ENCODE results near the gene TRAF2. TPM values are rescaled to one million over a fixed set of nuclear protein-coding genes. Genes with fewer than 3 reads are reported as not detected.

Gene TRAF2
- total RNA-seq, 8 experiments from 2014 or later: 6.8 to 18.4 (median 10.0) TPM

DNA sequence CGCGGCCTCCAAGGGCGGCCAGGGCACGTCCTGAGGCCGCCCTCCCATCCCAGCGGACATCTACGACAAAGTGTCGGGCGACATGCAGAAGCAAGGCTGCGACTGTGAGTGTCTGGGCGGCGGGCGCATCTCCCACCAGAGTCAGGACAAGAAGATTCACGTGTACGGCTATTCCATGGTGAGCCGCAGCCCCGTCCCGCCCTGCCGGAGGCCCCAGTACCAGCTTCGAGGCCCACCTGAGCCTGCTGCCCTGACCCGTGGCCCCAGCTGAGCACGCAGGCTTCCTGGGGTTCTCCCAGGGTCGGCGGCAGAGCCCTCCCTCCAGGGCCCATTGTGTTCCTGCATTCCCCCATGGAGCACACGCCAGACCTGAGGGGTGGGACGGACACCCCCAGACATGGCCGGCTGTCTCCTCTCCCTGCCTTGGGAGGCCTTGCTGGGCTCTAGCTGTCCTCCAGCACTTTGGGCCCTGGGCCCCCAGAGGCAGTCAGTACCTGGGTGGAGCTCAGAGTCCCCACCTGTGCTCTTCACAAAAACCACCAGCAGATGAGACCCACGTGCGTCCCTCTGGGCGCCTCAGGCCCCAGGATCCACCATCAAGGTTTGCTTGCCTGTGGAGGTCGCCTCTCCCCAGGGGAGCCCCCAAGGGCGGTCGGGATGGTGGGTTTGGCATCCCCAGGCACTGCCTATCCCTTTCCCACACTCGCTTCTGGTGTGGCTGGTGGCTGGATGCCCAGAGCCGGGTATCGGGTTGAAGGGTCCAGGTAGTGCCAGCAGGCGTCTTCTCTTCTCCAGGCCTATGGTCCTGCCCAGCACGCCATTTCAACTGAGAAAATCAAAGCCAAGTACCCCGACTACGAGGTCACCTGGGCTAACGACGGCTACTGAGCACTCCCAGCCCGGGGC is 36.1 kb upstream of the TRAF2 start:
- peaks cover 17 to 21% of the 10 kb centered on the region in 2 donors for H3K4me1 ChIP-seq (replicated peaks in 1 of 2)
- in situ Hi-C loops (cut with MboI; ENCODE audit: low pct_unique_long_range_greater_than_20kb in 2 of 9, low sequenced_read_pairs in 9 of 9, unreplicated experiment in 9 of 9): no loop called here
- H3K27ac ChIP-seq: peak overlapping the region; percentile 94 to 95
- peak overlapping the region; percentile 55 to 94 (median 72) for H3K4me3 ChIP-seq
- ATAC-seq (replicated peaks in 6 of 8): no peak
- 27 to 83% (median 58%) methylated on average over 6 to 9 of the region's 43 CpGs; no CpG with 5 or more reads in 5 of the 10 experiments for WGBS, 10 experiments

DNA sequence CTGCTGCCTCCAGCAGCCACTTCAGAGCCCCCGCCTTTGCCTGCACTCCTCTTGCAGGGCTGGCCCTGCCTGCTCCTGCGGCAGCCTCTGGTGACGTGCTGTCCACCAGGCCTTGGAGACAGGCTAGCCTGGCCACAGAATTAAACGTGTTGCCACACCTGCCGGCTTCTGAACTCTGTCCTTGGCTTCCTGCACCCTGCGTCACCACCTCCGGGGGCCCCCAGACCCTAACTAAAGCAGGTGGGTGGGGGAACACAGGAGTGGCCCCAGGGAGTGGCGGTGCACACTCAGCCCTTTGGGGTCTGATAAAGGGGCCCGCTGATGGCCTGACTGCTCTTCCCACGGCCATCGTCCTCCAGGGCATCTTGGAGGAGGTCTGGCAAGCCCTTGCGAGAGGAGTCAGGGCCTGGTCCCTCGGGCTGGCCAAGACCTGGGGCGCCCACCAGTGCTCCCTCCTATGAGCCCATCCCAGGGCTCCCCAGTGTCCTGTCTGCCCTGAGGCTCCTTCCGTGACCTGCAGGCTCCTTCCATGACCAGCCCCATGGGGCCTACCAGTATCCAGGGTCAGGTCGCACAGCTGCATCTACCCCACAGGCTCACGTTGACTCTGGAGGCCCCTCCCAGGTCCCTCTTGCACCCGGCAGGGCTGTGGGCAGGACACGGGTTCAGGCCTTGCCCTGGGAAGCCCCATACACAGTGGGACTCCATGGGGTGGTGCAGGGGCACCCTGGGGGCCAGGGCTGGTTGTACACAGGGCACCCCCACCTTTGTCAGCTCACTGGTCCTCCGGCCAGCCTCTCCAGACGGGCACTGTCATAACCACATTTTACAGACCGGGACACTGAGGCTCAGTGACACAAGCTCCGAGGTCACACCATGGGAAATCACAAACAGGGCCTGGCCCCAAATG is 35.2 kb upstream of the TRAF2 start:
- peak overlapping the region in 2 of 5 donors; percentile 72 to 94 for H3K4me3 ChIP-seq
- in situ Hi-C loops (cut with MboI; ENCODE audit: low pct_unique_long_range_greater_than_20kb in 2 of 9, low sequenced_read_pairs in 9 of 9, unreplicated experiment in 9 of 9): no loop called here
- no peak for ATAC-seq (replicated peaks in 6 of 8)
- H3K27ac ChIP-seq: peak overlapping the region in 1 of 2 donors; percentile 13
- peaks cover 17 to 19% of the 10 kb centered on the region in 2 donors for H3K4me1 ChIP-seq (replicated peaks in 1 of 2)
- 80 to 100% (median 93%) methylated on average over 1 to 8 of the region's 23 CpGs; no CpG with 5 or more reads in 5 of the 10 experiments for WGBS, 10 experiments

DNA sequence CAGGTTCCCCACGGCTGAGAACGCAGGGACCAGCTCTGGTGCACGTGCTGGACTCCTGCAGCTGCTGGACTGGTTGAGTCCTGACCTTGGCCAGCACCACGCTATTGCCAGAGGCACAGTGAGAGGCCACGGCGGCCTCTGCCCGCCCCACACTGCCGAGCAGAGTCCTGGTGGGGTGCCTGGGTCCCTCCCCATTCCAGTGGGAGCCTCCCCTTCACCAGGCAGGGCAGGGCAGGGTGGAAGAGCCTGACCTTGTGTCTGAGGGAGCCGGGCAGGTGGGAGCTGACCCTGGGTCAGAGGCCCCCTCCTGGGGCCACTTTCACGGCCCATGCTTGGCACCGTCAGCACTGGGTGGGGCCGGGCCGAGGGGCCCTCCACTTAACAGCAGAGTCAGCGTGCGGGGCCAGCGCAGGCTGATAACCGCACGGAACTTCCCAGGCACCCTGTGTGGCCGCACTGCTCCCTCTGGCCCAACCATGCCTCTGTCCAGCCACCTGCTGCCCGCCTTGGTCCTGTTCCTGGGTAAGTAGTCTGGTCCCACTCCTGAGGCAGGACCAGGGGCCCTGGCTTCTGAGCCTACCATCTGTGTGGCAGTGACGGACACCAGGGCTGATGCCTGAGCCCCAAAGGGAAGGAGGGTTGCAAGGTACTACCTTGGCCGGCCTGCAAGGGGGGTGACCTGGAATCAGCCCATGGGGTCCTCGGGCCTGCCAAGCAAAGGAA is 34.2 kb upstream of the TRAF2 start, which contains the start of gene MAMDC4:
MAMDC4 (plus strand) TSS at position 406 of the 723 bp plus-strand sequence; CDS start at position 477, 71 bp downstream.
- peaks cover 10 to 12% of the 10 kb centered on the region in 2 donors for H3K4me1 ChIP-seq (replicated peaks in 1 of 2)
- no peak for ATAC-seq (replicated peaks in 6 of 8)
- in situ Hi-C loops (cut with MboI; ENCODE audit: low pct_unique_long_range_greater_than_20kb in 2 of 9, low sequenced_read_pairs in 9 of 9, unreplicated experiment in 9 of 9): no loop called here
- 86 to 100% (median 100%) methylated on average over 1 to 4 of the region's 23 CpGs; no CpG with 5 or more reads in 7 of the 10 experiments for WGBS, 10 experiments
- H3K4me3 ChIP-seq: no peak within 1 kb of the TSS
- no peak within 1 kb of the TSS for H3K27ac ChIP-seq

DNA sequence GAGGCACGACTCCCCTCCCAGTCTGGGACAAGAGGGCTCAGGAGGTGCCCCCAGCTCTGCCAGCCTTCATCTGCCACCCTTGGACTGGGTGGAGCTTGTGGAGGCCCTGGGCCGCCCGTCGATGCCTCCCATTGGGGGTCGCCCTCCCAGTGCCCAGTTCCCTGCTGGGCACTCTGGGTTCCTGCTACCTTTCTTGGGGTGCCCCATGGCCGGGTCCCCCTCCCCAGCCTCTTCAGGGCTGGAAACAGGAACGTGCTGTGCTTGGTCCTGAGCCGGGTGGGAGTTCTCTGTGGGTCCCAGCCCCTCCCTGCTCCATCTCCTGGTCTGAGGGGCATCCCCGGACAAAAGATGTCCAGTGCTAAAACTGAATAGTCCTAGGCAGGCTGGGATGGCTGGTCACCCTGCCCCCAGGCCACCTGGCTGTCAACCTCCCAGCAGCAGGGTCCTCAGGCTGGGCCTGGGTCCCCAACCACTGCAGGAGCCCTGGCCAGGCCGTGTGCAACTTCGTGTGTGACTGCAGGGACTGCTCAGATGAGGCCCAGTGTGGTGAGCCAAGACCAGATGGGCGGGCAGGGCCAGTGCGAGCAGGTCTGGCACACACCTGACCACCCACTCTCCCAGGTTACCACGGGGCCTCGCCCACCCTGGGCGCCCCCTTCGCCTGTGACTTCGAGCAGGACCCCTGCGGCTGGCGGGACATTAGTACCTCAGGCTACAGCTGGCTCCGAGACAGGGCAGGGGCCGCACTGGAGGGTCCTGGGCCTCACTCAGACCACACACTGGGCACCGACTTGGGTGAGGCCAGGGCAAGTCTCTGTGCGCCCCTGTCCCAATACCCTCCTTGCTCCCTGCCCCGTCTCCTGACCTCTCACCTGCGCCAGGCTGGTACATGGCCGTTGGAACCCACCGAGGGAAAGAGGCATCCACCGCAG is 33.4 kb upstream of the TRAF2 start:
- WGBS, 10 experiments: 73 to 100% (median 90%) methylated on average over 1 to 10 of the region's 29 CpGs; no CpG with 5 or more reads in 2 of the 10 experiments
- peaks cover 10 to 12% of the 10 kb centered on the region in 2 donors for H3K4me1 ChIP-seq (replicated peaks in 1 of 2)
- in situ Hi-C loops (cut with MboI; ENCODE audit: low pct_unique_long_range_greater_than_20kb in 2 of 9, low sequenced_read_pairs in 9 of 9, unreplicated experiment in 9 of 9): no loop called here
- H3K4me3 ChIP-seq: no peak overlapping the region
- ATAC-seq (replicated peaks in 6 of 8): no peak
- H3K27ac ChIP-seq: no peak overlapping the region

DNA sequence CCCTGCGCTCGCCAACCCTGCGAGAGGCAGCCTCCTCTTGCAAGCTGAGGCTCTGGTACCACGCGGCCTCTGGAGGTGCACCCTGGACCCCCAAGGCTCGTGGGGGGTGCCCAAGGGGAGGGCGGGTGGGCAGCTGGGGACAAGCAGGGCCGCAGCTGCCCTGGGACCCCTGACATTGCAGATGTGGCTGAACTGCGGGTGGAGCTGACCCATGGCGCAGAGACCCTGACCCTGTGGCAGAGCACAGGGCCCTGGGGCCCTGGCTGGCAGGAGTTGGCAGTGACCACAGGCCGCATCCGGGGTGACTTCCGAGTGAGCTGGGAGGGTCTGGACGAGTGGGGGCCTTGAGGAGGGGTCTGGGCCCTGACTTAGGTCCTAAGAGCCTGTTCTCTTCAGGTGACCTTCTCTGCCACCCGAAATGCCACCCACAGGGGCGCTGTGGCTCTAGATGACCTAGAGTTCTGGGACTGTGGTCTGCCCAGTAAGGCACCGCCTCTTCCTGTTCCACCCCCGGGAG is 32.7 kb upstream of the TRAF2 start:
- WGBS, 10 experiments: no CpG with 5 or more reads among the region's 18 CpGs

DNA sequence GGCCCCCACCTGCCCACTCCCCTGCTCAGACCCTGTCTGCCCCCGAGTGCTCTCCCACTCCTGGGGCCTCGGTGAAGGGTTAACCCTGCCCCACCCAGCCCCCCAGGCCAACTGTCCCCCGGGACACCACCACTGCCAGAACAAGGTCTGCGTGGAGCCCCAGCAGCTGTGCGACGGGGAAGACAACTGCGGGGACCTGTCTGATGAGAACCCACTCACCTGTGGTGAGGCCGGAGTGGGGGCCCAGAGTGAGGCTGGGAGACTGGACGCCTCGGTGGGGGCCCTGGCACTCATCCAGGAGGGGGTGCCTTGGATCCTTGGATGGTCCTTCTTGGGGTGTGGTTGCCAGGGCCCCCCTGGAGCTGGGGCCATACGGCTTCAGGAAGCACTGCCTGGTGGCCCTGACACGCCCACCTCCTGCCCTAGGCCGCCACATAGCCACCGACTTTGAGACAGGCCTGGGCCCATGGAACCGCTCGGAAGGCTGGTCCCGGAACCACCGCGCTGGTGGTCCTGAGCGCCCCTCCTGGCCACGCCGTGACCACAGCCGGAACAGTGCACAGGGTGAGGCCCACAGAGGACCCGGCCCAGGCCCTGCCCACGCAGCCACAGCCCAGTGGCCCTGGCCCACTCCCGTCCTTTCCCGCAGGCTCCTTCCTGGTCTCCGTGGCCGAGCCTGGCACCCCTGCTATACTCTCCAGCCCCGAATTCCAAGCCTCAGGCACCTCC is 32.0 kb upstream of the TRAF2 start:
- Histone ChIP-seq H3K4me3 (no peak overlapping the region), H3K4me1 (replicated peaks in 1 of 2) (peaks cover 10 to 12% of the 10 kb centered on the region in 2 donors), H3K27ac (no peak overlapping the region)
- in situ Hi-C loops (cut with MboI; ENCODE audit: low pct_unique_long_range_greater_than_20kb in 2 of 9, low sequenced_read_pairs in 9 of 9, unreplicated experiment in 9 of 9): no loop called here
- WGBS, 10 experiments: 40 to 90% (median 80%) methylated on average over 1 to 4 of the region's 30 CpGs; no CpG with 5 or more reads in 7 of the 10 experiments
- no peak for ATAC-seq (replicated peaks in 6 of 8)

More for the DNA sequence above, 32.7 kb upstream of the TRAF2 start:
- Histone ChIP-seq H3K4me1 (replicated peaks in 1 of 2) (peaks cover 10 to 12% of the 10 kb centered on the region in 2 donors), H3K4me3 (no peak overlapping the region), H3K27ac (no peak overlapping the region)
- no peak for ATAC-seq (replicated peaks in 6 of 8)
- in situ Hi-C loops (cut with MboI; ENCODE audit: low pct_unique_long_range_greater_than_20kb in 2 of 9, low sequenced_read_pairs in 9 of 9, unreplicated experiment in 9 of 9): no loop called here

DNA sequence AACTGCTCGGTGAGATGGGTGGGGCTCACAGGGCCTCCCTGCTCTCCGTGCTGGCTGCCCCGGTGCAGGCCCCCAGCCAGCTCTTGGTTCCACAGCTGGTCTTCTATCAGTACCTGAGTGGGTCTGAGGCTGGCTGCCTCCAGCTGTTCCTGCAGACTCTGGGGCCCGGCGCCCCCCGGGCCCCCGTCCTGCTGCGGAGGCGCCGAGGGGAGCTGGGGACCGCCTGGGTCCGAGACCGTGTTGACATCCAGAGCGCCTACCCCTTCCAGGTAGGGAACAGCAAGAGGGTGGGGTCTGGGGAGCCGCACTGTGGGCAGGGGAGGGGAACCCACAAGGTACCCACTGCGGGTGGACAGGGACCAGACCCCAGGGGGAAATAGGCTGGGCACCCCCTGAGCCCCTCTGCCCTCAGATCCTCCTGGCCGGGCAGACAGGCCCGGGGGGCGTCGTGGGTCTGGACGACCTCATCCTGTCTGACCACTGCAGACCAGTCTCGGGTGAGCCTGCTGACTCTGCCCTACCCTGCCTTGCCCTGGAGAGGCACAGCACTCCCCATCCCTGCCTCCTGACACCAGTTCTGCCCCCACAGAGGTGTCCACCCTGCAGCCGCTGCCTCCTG is 31.4 kb upstream of the TRAF2 start:
- H3K4me1 ChIP-seq (replicated peaks in 1 of 2): peaks cover 10 to 12% of the 10 kb centered on the region in 2 donors
- in situ Hi-C loops (cut with MboI; ENCODE audit: low pct_unique_long_range_greater_than_20kb in 2 of 9, low sequenced_read_pairs in 9 of 9, unreplicated experiment in 9 of 9): no loop called here
- no peak overlapping the region for H3K27ac ChIP-seq
- H3K4me3 ChIP-seq: no peak overlapping the region
- no CpG with 5 or more reads among the region's 23 CpGs for whole genome bisulfite sequencing, 10 experiments
- ATAC-seq (replicated peaks in 6 of 8): no peak

DNA sequence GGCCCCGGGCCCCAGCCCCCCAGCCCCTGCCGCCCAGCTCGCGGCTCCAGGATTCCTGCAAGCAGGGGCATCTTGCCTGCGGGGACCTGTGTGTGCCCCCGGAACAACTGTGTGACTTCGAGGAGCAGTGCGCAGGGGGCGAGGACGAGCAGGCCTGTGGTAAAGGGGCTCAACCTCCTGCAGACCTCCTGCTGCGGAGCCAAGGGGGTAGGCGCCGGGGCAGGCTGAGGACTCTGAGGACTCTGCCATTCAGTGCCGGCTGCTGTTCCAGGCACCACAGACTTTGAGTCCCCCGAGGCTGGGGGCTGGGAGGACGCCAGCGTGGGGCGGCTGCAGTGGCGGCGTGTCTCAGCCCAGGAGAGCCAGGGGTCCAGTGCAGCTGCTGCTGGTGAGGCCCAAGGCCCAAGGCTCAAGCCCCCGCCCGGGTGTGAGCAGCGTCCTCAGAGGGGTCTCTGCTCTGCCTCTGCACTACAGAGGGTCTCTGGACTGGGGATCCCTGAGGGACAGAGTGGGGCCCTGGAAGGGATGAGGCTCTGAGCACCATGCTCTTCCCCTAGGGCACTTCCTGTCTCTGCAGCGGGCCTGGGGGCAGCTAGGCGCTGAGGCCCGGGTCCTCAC is 30.7 kb upstream of the TRAF2 start:
- no peak overlapping the region for H3K27ac ChIP-seq
- in situ Hi-C loops (cut with MboI; ENCODE audit: low pct_unique_long_range_greater_than_20kb in 2 of 9, low sequenced_read_pairs in 9 of 9, unreplicated experiment in 9 of 9): no loop called here
- H3K4me3 ChIP-seq: no peak overlapping the region
- H3K4me1 ChIP-seq (replicated peaks in 1 of 2): peaks cover 4 to 6% of the 10 kb centered on the region in 2 donors
- 75 to 95% (median 79%) methylated on average over 4 to 5 of the region's 26 CpGs; no CpG with 5 or more reads in 7 of the 10 experiments for WGBS, 10 experiments
- no peak for ATAC-seq (replicated peaks in 6 of 8)

DNA sequence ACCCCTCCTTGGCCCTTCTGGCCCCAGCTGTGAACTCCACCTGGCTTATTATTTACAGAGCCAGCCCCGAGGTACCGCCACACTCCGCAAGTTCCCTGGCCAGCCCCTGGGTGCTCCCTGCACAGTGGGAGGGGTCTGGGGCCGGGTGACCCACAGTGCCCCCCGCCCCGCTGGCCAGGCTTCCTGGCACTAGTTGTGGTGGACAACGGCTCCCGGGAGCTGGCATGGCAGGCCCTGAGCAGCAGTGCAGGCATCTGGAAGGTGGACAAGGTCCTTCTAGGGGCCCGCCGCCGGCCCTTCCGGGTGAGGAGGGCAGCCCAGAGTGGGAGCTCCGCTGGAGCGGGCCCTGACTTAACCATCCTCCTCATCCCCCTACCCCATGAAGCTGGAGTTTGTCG is 30.2 kb upstream of the TRAF2 start:
- in situ Hi-C loops (cut with MboI; ENCODE audit: low pct_unique_long_range_greater_than_20kb in 2 of 9, low sequenced_read_pairs in 9 of 9, unreplicated experiment in 9 of 9): no loop called here
- H3K4me1 ChIP-seq (replicated peaks in 1 of 2): peaks cover 0 to 1% of the 10 kb centered on the region in 2 donors
- 58 to 82% methylated on average over 3 of the region's 15 CpGs; no CpG with 5 or more reads in 8 of the 10 experiments for WGBS, 10 experiments
- no peak for ATAC-seq (replicated peaks in 6 of 8)
- H3K27ac ChIP-seq: no peak overlapping the region
- H3K4me3 ChIP-seq: no peak overlapping the region

DNA sequence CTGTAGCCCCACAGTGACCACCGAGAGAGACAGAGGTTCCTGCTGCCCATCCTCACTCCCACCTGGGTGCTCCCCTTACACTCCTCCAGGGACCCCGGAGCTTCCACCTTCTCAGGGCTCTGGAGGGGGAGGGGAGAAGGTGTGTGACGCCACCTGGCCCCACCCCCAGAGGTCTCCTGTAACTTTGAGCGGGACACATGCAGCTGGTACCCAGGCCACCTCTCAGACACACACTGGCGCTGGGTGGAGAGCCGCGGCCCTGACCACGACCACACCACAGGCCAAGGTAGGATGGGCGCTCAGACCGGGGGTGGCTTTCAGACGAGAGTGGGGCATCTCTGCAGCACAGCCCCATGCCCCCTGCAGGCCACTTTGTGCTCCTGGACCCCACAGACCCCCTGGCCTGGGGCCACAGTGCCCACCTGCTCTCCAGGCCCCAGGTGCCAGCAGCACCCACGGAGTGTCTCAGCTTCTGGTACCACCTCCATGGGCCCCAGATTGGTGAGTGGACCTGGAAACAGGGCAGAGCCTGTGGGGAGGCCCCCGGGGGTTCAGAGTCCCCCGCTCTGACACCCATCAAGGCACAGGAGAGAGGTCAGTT is 29.7 kb upstream of the TRAF2 start:
- 80 to 100% (median 100%) methylated on average over 1 to 2 of the region's 14 CpGs; no CpG with 5 or more reads in 7 of the 10 experiments for WGBS, 10 experiments
- in situ Hi-C loops (cut with MboI; ENCODE audit: low pct_unique_long_range_greater_than_20kb in 2 of 9, low sequenced_read_pairs in 9 of 9, unreplicated experiment in 9 of 9): no loop called here
- no peaks in the 10 kb centered on the region for H3K4me1 ChIP-seq (replicated peaks in 1 of 2)
- no peak for ATAC-seq (replicated peaks in 6 of 8)
- H3K27ac ChIP-seq: no peak overlapping the region
- no peak overlapping the region for H3K4me3 ChIP-seq
